DND-41 (cell line): ENCODE results near the gene PNN.

Experiments
- CTCF ChIP-seq: IDR thresholded peaks from 2 replicates; pipeline ENCODE4 v1.5.1; 2012; ENCODE audit warnings: borderline replicate concordance, low read length, moderate library complexity, mild to moderate bottlenecking; ENCODE audit not compliant: poor library complexity, severe bottlenecking; ENCODE audit errors: extremely low read depth
- EZH2 ChIP-seq: IDR thresholded peaks from 3 replicates; pipeline ENCODE4 v1.6.1; 2012; ENCODE audit warnings: borderline replicate concordance, low read depth, mild to moderate bottlenecking, moderate library complexity, low read length, inconsistent platforms; ENCODE audit not compliant: severe bottlenecking

GRCh38 chr14:39176263-39177167 is 1.5 kb downstream of the PNN start:
- TF ChIP-seq EZH2 (no peak), CTCF (no peak)
